ENCODE results near the gene GPAM.
A peak's percentile ranks its signal among the peaks of the same experiment; 100 is the strongest.

Gene GPAM

DNA sequence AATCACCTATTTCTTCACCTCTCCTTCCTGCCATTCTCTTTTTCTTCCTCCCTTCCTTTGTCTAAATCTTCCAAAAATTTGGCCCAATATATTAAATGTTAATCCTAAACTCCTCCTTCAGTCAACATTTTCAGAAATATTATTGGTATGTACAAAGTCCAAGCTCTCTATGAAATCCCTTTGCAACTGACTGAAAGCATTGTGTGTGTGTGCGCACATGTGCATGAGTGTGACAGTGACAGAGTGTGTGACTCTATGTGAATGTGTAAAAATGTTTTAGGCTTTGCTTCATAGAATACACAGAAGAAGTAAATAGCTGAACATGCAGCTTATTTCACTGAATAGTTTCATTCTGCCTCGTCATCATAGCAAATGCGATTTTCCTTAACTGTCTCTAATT lies 7.0 kb downstream of the GPAM start:
- DNase-seq: no peak

DNA sequence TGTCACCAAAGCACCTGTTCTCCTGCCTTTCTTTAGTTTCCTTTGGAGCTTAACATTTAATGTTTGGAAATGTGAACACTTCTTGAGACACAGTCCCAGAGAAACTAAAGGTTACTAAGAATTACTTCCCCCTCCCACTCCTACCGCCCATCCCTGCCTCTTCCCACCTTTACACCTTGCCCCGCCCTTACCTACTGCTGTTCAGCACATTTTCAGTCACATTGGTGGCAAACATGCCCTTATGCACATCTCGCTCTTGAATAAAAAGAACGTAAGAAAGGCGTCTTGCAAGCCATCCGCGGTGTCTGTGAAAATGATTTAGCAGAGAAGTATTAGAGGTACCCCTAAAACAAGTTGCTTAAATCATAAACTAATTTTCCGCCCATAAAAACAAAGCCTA lies 8.2 kb downstream of the GPAM start:
- DNase-seq: no peak

- no peak for DNase-seq
Observed at GRCh38 chr10:112173206-112173605, 10.4 kb downstream of the GPAM start.

GRCh38 chr10:112168733-112169132 lies 14.8 kb downstream of the GPAM start:
- DNase-seq: no peak

DNA sequence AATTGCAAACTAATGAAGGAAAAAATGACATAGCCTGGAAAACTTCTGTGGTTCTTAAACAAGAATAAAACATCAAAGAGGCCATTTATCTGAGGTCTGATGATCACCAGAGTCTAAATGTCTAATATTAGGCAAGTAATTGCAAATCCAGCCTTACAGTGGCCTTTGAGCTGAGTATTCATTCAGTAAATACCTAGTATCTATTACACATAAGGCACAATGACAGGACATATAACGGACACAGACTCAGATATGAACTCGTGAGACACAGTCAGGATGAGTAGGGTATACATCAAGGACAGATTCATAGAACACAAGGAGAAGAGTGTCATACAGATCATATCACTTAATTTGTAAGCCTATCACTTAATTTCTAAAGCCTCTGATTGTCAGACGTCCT lies 16.8 kb downstream of the GPAM start:
- no peak for DNase-seq

DNA sequence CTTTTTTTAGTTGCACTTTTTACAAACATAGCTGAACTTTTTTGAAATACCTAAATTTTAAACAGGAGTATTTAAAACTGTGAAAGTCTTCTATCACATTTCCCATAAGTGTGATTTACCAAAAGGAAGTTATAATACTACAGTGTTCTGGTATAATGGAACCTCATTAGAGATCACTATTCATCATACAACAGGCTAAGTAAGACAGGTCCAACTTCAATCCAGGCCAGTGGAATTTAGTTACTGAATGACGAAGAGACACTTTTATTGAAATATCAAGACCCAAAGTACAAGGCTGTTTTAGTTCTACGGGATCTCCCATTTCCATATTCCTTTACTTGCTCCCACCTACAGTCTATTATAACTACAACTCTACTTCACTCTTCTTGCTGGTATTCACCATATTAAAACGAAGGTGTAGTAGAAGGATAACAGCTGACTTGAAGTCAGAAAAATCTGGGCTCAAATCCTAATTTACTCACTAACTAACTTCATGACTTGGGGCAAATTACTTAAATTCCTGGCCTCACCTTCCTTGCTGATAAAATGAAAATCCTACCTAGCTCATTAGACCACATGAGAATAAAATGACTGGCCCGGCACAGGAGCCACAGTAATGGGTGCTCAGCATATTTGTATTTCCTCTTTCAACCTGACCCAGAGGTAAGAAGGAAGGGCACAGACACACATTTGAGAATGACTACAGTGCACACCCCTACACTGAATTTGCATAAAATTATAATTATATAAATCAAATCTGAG lies 21.6 kb downstream of the GPAM start:
- no peak for DNase-seq

GRCh38 chr10:112160834-112161233 lies 22.7 kb downstream of the GPAM start:
- DNase-seq: no peak

DNA sequence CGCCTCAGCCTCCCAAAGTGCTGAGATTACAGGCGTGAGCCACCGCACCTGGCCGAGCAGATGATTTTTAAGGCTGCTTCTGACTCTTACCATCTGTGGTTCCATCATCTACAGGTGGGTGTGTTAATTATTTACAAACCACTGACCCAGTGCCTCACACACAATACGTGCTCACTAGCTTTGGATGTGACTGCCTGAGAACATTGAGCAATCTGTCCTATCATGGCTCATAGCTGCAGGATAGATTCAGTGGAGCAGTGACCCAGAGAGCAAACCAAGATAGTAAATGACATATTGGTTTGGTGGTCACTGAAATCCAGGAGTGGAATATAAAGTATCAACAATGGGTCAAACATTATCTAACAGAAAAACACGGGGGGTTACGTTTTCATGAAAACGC lies 24.1 kb downstream of the GPAM start:
- DNase-seq: no peak

GRCh38 chr10:112151524-112152039 lies 32.0 kb downstream of the GPAM start:
- DNase-seq: no peak

GRCh38 chr10:112148331-112148730 lies 35.2 kb downstream of the GPAM start:
- DNase-seq: no peak

- DNase-seq: no peak
Observed at GRCh38 chr10:112146799-112147198, 36.8 kb downstream of the GPAM start.

- no peak for DNase-seq
Observed at GRCh38 chr10:112145263-112145662, 38.3 kb downstream of the GPAM start.

- DNase-seq: no peak
Observed at GRCh38 chr10:112143420-112143819, 40.1 kb downstream of the GPAM start.

- DNase-seq: no peak
Observed at GRCh38 chr10:112141292-112141691, 42.3 kb downstream of the GPAM start.

- DNase-seq: peak; percentile 77
Observed at GRCh38 chr10:112140110-112140970, 43.2 kb downstream of the GPAM start.

DNA sequence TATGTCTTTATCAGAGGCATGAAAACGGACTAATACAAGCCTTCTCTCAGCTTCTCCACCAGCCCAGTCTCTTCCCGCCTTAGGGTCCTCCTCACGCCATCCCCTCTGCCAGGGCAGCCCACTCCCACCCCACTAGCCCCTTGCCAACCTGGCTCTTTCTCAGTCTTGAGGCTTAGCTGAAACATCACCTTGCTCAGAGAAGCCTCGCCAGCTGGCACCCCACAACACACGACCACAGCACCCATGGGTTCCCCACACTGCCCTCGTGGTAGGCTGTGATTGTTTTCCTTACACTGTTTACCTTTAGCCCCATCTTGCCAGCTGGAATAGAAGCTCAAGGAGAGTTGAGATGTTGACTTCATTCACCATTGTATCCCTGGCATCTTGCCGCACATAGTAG lies 44.4 kb downstream of the GPAM start:
- no peak for DNase-seq

GRCh38 chr10:112137154-112137987 lies 46.2 kb downstream of the GPAM start:
- peak; percentile 84 for DNase-seq

- no peak for DNase-seq
Observed at GRCh38 chr10:112136486-112137153, 46.9 kb downstream of the GPAM start.

DNA sequence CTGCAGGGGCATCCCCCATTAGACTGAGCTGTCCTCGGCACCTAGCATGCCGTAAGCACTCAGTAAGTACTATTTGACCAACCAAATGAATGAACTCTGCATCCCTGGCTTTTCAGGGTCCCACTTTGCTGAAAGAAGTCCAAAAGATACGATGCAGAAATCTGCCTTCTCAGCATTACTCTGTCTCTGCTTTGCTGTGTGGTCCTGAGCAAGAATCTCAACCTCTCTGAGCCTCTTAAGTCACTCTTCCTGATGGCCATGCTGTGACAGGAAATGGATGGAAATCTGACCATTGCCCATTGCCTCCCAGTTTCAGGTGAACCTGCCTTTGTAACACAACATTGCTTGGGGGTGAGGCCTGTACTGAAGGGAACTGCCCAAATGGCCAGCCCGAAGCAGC lies 48.0 kb downstream of the GPAM start:
- DNase-seq: no peak

GRCh38 chr10:112132435-112132834 lies 51.1 kb downstream of the GPAM start:
- no peak for DNase-seq

GRCh38 chr10:112131996-112132395 lies 51.6 kb downstream of the GPAM start:
- DNase-seq: no peak

DNA sequence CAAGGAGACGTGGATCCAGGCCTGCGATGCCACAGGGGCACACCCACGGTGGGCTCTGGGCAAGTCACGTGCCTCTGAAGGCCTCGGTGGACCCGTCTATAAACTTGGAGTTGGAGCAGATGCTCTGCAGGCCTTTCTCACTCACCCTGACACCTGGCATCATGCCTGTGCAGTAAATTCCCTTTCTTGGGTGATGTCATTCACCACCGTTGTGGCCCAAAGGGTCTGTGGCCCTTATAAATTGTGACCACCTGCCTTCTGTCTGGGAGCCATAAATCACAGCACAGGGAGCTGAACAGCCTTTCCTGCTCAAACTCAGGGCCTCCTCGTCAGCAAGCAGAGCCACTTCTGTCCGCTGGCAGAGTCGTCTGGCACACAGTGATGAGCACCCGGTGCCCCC lies 52.2 kb downstream of the GPAM start:
- DNase-seq: no peak

DNA sequence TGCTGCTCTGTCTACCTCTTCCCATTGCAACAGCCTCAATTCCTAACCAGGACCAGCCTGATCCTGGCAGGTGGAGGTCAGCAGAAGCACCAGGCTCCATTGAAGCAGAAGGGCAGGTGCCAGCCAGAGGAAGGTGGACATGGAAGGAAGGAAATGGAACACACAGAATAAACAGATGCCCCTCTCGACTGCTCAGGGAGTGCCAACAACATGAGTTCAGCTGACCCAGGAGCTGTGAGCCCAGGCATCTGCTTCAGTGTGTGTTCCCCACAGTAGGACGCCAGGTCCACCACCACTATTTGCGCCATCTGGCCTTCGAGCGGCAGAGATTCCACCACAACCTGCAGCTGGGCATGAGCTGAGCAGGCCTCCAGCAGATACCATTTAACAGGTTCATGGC lies 56.7 kb downstream of the GPAM start:
- peak; percentile 7 for DNase-seq

Measured in right forelimb (tissue), 1 donor.